Karpas-422 (cell line): ENCODE data around the gene NUDCD2. TPM values are rescaled to one million over a fixed set of nuclear protein-coding genes. Genes with fewer than 3 reads are reported as not detected.
"Not testable (repeated sequence)": the region's sequence is repeated elsewhere in the genome, so short reads cannot be mapped to it uniquely, and the experiment has no call there.

Source experiments
- DNase-seq: peaks from one replicate; pipeline ENCODE4 v3.0.0-alpha.2; 2015
- H2AFZ ChIP-seq: fragments of 200-600 bp; sonication (generic); 2 replicates; pipeline ENCODE4 v1.6.1; 2014; ENCODE audit warnings: antibody characterized with exemption, low read length, mixed read lengths
- H3K27ac ChIP-seq: fragments of 200-600 bp; sonication (generic); 2 replicates; pipeline ENCODE4 v1.5.1; 2014; ENCODE audit warnings: mild to moderate bottlenecking, low read length, moderate library complexity
- H3K27me3 ChIP-seq: fragments of 200-600 bp; sonication (generic); 2 replicates; pipeline ENCODE4 v1.6.1; 2014; ENCODE audit warnings: low read length, mixed read lengths
- H3K36me3 ChIP-seq: fragments of 200-600 bp; sonication (generic); 2 replicates; pipeline ENCODE4 v1.6.1; 2014; ENCODE audit warnings: low read length, mixed read lengths; ENCODE audit not compliant: insufficient read depth
- H3K4me1 ChIP-seq: fragments of 200-600 bp; sonication (generic); 2 replicates; pipeline ENCODE4 v1.6.1; 2014; ENCODE audit warnings: mild to moderate bottlenecking, low read length, mixed read lengths
- H3K4me2 ChIP-seq: fragments of 200-600 bp; sonication (generic); 2 replicates; pipeline ENCODE4 v1.6.1; 2014; ENCODE audit warnings: low read length, low read depth, mild to moderate bottlenecking; ENCODE audit not compliant: poor library complexity, severe bottlenecking
- H3K4me3 ChIP-seq: fragments of 200-600 bp; sonication (generic); 2 replicates; pipeline ENCODE4 v1.5.1; 2014; ENCODE audit warnings: mild to moderate bottlenecking, antibody characterized with exemption, low read length, mixed read lengths
- H3K79me2 ChIP-seq: fragments of 200-600 bp; sonication (generic); 2 replicates; pipeline ENCODE4 v1.6.1; 2014; ENCODE audit warnings: mild to moderate bottlenecking, low read length, mixed read lengths
- H3K9ac ChIP-seq: fragments of 200-600 bp; sonication (generic); 2 replicates; pipeline ENCODE4 v1.6.0; 2014; ENCODE audit warnings: low read length
- H3K9me2 ChIP-seq: fragments of 200-600 bp; sonication (generic), shearing (Covaris generic); replicated peaks from 2 replicates; pipeline ENCODE4 v1.6.0; 2014; ENCODE audit warnings: mild to moderate bottlenecking, low read length, moderate library complexity; ENCODE audit not compliant: insufficient read depth
- H3K9me3 ChIP-seq: fragments of 300-700, 200-600 bp; sonication (generic); 2 replicates; pipeline ENCODE4 v1.6.1; 2014; ENCODE audit warnings: low read length, mixed read lengths
- H4K20me1 ChIP-seq: fragments of 200-600 bp; sonication (generic); 2 replicates; pipeline ENCODE4 v1.6.1; 2014; ENCODE audit warnings: mild to moderate bottlenecking, antibody characterized with exemption, low read length, low read depth; ENCODE audit not compliant: insufficient read depth
- total RNA-seq: library from RNA; depleted of rRNA; stranded (reverse); fragments of >200 nt; shearing (Covaris generic); gene quantifications from 2 replicates; pipeline ENCODE4 v1.2.3, GENCODE V29; 2014; ENCODE audit warnings: low replicate concordance

Gene NUDCD2
- total RNA-seq, 1 experiment from 2014 or later: 15.5 TPM

- H3K79me2 ChIP-seq: no peaks in the 10 kb centered on the region
- no peak overlapping the region for H2AFZ ChIP-seq
- no peaks in the 10 kb centered on the region for H3K36me3 ChIP-seq
- H3K27ac ChIP-seq: no peak overlapping the region
- H3K9me3 ChIP-seq: no peaks in the 10 kb centered on the region
- peak overlapping the region; percentile 29 for H3K4me2 ChIP-seq
- no peaks in the 10 kb centered on the region for H3K9me2 ChIP-seq
- H3K4me1 ChIP-seq: peaks cover 32% of the 10 kb centered on the region
- H4K20me1 ChIP-seq: no peaks in the 10 kb centered on the region
- no peak overlapping the region for H3K9ac ChIP-seq
- DNase-seq: peak; percentile 87
- H3K27me3 ChIP-seq: no peaks in the 10 kb centered on the region
- no peak overlapping the region for H3K4me3 ChIP-seq
These were observed 51.5 kb downstream of the NUDCD2 start for GRCh38 chr5:163408311-163408923.

- peak; percentile 71 for DNase-seq
- peak overlapping the region; percentile 32; the same call in 1 of the 2 replicates for H2AFZ ChIP-seq
- no peak overlapping the region for H3K27ac ChIP-seq
- no peaks in the 10 kb centered on the region for H3K36me3 ChIP-seq
- no peak overlapping the region for H3K4me3 ChIP-seq
- no peaks in the 10 kb centered on the region for H3K9me2 ChIP-seq
- H3K9ac ChIP-seq: no peak overlapping the region
- H4K20me1 ChIP-seq: no peaks in the 10 kb centered on the region
- H3K4me2 ChIP-seq: peak overlapping the region; percentile 55
- H3K79me2 ChIP-seq: no peaks in the 10 kb centered on the region
- H3K27me3 ChIP-seq: no peaks in the 10 kb centered on the region
- H3K9me3 ChIP-seq: no peaks in the 10 kb centered on the region
- peaks cover 32% of the 10 kb centered on the region for H3K4me1 ChIP-seq
These were observed 52.8 kb downstream of the NUDCD2 start for GRCh38 chr5:163407034-163407655.

GRCh38 chr5:163404364-163405173 is 55.3 kb downstream of the NUDCD2 start:
- Histone ChIP-seq H2AFZ (no peak overlapping the region), H3K9ac (no peak overlapping the region), H3K9me3 (no peaks in the 10 kb centered on the region), H3K79me2 (no peaks in the 10 kb centered on the region), H3K4me2 (no peak overlapping the region), H3K9me2 (no peaks in the 10 kb centered on the region), H3K27me3 (no peaks in the 10 kb centered on the region), H3K36me3 (no peaks in the 10 kb centered on the region), H3K27ac (no peak overlapping the region), H3K4me3 (no peak overlapping the region), H4K20me1 (no peaks in the 10 kb centered on the region), H3K4me1 (peaks cover 30% of the 10 kb centered on the region)
- peak; percentile 11 for DNase-seq

- no peaks in the 10 kb centered on the region for H3K9me2 ChIP-seq
- no peaks in the 10 kb centered on the region for H4K20me1 ChIP-seq
- no peaks in the 10 kb centered on the region for H3K9me3 ChIP-seq
- DNase-seq: no peak
- no peak overlapping the region for H3K27ac ChIP-seq
- H3K79me2 ChIP-seq: no peaks in the 10 kb centered on the region
- H3K27me3 ChIP-seq: no peaks in the 10 kb centered on the region
- H2AFZ ChIP-seq: no peak overlapping the region
- H3K4me3 ChIP-seq: no peak overlapping the region
- no peaks in the 10 kb centered on the region for H3K36me3 ChIP-seq
- H3K4me2 ChIP-seq: no peak overlapping the region
- H3K4me1 ChIP-seq: peaks cover 5% of the 10 kb centered on the region
- H3K9ac ChIP-seq: no peak overlapping the region
These were observed 57.9 kb downstream of the NUDCD2 start for GRCh38 chr5:163402007-163402406.

GRCh38 chr5:163401271-163401670 is 58.6 kb downstream of the NUDCD2 start:
- H4K20me1 ChIP-seq: no peaks in the 10 kb centered on the region
- H3K79me2 ChIP-seq: no peaks in the 10 kb centered on the region
- H3K4me1 ChIP-seq: no peaks in the 10 kb centered on the region; the same call in 1 of the 2 replicates
- H3K27ac ChIP-seq: no peak overlapping the region
- H3K4me2 ChIP-seq: no peak overlapping the region
- no peak for DNase-seq
- H3K9me2 ChIP-seq: no peaks in the 10 kb centered on the region
- H3K4me3 ChIP-seq: no peak overlapping the region
- H3K9me3 ChIP-seq: no peaks in the 10 kb centered on the region
- H3K27me3 ChIP-seq: no peaks in the 10 kb centered on the region
- H3K36me3 ChIP-seq: no peaks in the 10 kb centered on the region
- H2AFZ ChIP-seq: no peak overlapping the region
- no peak overlapping the region for H3K9ac ChIP-seq

- H3K27ac ChIP-seq: no peak overlapping the region
- H3K4me1 ChIP-seq: no peaks in the 10 kb centered on the region; the same call in 1 of the 2 replicates
- no peak overlapping the region for H3K9ac ChIP-seq
- DNase-seq: no peak
- H3K4me3 ChIP-seq: no peak overlapping the region
- no peaks in the 10 kb centered on the region for H3K27me3 ChIP-seq
- H2AFZ ChIP-seq: no peak overlapping the region
- H3K9me3 ChIP-seq: no peaks in the 10 kb centered on the region
- H3K4me2 ChIP-seq: no peak overlapping the region
- H4K20me1 ChIP-seq: no peaks in the 10 kb centered on the region
- no peaks in the 10 kb centered on the region for H3K36me3 ChIP-seq
- H3K9me2 ChIP-seq: no peaks in the 10 kb centered on the region
- H3K79me2 ChIP-seq: no peaks in the 10 kb centered on the region
These were observed 60.0 kb downstream of the NUDCD2 start for GRCh38 chr5:163399923-163400322.

GRCh38 chr5:163397354-163397753 is 62.5 kb downstream of the NUDCD2 start:
- no peak overlapping the region for H3K9ac ChIP-seq
- H3K27ac ChIP-seq: no peak overlapping the region
- no peaks in the 10 kb centered on the region for H3K27me3 ChIP-seq
- H2AFZ ChIP-seq: no peak overlapping the region
- H3K4me3 ChIP-seq: no peak overlapping the region
- no peaks in the 10 kb centered on the region for H3K9me3 ChIP-seq
- no peak for DNase-seq
- no peaks in the 10 kb centered on the region; the same call in 1 of the 2 replicates for H3K4me1 ChIP-seq
- no peak overlapping the region for H3K4me2 ChIP-seq
- no peaks in the 10 kb centered on the region for H4K20me1 ChIP-seq
- no peaks in the 10 kb centered on the region for H3K9me2 ChIP-seq
- no peaks in the 10 kb centered on the region for H3K79me2 ChIP-seq
- no peaks in the 10 kb centered on the region for H3K36me3 ChIP-seq

GRCh38 chr5:163396818-163397340 is 63.0 kb downstream of the NUDCD2 start:
- H3K9me3 ChIP-seq, DNase-seq, H3K36me3 ChIP-seq, H3K9ac ChIP-seq, H3K79me2 ChIP-seq, H4K20me1 ChIP-seq, H3K4me1 ChIP-seq, H3K27me3 ChIP-seq, H2AFZ ChIP-seq, H3K4me2 ChIP-seq, H3K4me3 ChIP-seq, H3K27ac ChIP-seq, H3K9me2 ChIP-seq: not testable (repeated sequence)
